Inferior parietal cortex (tissue), 1 donor: ENCODE results near the gene TJP3.

Source experiments
- DNase-seq: peaks from one replicate; pipeline ENCODE4 v3.0.0-alpha.2; 2016; ENCODE audit errors: extremely low spot score

Gene TJP3

DNA sequence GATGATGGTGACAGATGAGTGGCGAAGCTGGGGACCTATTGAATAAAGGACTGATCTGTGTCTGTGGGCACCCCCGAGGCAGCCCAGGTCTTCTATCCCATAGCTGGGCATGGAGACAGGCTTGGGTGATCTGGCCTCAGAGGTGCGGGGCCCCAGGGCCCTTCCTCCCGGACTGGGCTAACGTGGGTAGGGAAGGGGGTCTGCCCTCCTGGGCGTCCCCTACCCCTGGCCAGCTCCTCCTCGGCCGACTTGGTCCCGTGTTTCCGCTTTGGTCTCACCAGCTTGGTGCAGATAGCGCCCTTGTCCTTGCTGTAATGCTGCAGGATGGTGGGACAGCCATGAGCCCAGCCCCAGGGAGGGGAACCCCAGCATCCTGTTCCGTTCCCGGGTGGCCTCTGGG, 74.7 kb downstream of the TJP3 start:
- DNase-seq = no peak

DNA sequence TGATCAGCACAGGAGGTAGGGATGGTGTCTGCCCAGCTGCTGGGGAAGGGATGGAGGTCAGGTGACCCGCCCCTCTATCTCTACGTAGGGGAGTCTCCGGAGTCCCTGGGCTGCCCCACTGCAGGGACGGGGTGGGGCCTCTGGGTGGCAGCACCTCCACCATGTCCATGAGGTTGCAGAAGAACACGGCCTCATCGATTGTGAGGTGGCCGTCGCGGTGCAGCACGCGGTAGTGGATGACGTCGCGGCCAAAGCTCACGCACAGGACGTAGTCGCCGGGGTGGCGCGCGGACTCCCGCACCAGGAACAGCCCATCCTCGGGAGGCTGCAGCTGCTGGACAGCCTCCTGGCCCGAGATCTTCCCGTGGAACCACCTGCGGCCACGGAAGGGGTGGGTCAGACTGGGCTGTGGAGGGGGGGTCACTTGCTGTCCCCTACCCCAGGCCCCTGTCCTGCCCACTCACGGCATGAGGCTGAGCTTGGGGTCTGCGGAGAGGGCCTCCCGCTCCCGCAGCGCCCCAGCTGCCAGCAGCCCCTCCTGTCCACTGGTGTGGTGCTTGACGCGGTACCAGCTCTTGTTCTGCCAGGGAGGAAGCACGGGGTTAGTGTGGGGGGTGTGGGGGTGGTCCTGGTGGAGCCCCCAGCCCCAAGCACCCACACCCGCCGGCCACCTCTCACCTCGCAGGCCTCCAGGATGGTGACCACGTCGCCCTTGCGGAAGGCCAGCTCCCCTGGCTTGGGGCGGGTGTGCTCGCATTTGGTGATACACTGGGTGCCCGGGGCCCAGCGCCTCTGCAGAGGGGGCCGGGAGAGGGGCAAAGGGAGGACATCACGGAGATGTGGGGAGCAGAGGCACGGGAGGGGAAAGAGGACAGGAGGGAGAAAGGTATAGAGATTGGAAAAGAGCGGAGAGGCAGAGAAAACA, 75.7 kb downstream of the TJP3 start:
- DNase-seq = no peak

DNA sequence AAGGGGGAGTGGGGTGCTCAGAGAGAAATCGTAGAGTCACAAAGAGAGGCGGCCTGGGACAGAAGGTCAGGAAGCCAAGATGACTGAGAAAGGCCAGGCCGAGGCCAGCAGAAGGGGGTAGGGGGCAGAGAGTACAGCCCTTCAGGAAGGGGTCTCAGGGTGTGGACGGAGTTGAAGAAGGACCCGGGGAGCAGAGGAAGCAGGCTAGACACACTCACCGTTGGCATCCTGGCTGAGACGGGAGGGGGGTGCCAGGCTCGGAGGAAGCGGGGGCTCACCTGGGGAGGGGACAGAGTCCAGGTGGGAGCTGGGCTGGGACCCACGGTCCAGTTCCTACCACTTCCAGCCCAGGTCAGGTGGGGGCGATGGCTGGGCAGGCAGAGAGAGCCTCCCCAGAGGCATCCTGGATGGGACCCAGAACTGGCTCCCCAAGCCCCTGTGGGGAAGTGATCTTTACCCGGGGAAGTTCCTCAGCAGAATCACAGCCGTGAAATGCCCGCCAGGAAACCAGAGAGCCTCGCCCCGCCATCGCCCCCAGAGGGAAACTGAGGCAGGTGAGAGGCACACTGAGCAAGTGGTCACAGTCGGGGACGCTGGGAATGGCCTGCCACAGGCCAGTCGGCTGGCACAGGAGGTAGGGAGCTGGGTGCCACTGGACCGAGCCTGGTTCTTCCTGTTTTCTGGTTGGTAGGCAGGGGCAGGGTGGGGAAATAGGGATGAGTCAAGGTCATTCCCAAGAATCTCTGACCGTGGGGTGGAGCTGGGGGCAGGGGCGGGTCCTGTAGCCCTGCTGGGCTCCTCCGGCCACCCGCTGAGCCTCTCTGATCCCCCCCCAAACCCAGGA, 76.6 kb downstream of the TJP3 start:
- no peak for DNase-seq

DNA sequence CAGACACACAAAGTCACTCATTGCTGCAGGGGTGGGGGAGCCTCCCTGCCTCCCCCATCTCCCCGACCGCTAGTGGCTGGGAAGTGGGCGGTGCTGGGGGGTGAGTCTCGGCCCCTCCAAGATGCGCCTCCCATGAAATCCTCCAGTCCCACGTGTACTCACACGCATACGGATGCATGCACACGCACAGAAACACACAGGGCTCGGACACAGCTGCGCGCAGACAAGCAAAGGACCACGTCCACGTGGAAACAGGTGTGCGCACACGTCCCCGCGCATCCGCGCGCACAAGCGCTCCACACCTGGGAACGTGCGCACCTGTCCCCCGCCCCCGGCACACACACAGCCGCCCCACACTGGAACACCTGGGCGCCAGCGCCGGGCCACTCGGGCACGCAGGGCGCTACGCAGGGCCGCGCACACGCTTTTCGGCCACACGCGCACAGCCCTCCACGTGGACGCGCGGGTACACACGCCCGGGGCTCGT, 77.3 kb downstream of the TJP3 start:
- peak; percentile 25 for DNase-seq

DNA sequence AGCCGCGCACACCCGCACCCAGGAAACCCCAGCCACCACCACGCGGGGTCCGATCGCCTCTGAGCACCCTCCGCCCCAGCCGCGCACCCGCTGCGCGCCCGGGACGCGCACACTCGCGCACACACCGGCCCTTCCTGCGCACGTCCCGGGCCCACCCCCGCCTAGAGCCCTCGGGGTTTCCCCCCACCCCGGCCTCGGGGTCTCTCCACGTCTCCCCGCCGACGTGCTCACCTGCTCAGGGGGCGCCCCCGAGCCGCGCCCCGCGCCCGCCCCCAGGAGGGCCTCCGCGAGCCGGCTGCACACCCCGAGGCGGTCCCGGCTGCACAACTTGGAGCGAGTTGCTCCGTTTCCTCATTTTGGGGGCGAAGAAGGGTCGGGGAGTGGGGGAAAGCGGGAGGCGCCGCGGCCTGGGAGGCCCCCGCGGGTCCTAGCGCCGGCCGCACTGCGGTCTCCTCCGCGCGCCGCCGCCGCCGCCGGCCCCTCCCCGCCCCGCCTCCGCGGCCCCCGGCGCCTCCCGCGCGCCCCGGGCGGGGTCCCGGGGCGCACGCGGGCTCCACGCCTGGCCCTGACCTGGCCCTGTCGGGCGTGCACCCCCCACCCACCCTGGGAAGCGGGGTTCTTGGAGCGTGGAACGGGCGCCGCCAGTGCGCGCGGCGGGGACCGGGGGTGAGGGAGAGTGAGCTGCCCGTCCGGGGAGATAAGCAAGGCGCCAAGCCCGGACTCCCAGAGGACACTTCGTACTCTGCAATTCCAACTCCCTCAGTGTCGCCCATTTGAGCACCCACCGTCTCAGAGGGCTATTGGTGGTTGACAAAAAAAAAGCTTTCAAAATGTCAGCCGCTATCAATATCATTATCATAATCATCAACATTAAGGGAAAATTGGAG, 78.0 kb downstream of the TJP3 start, which contains the start of gene MATK:
MATK (minus strand) TSS at position 444 of the 887 bp plus-strand sequence. CDS start 1,246 bp downstream, outside the sequence.
- no peak for DNase-seq

DNA sequence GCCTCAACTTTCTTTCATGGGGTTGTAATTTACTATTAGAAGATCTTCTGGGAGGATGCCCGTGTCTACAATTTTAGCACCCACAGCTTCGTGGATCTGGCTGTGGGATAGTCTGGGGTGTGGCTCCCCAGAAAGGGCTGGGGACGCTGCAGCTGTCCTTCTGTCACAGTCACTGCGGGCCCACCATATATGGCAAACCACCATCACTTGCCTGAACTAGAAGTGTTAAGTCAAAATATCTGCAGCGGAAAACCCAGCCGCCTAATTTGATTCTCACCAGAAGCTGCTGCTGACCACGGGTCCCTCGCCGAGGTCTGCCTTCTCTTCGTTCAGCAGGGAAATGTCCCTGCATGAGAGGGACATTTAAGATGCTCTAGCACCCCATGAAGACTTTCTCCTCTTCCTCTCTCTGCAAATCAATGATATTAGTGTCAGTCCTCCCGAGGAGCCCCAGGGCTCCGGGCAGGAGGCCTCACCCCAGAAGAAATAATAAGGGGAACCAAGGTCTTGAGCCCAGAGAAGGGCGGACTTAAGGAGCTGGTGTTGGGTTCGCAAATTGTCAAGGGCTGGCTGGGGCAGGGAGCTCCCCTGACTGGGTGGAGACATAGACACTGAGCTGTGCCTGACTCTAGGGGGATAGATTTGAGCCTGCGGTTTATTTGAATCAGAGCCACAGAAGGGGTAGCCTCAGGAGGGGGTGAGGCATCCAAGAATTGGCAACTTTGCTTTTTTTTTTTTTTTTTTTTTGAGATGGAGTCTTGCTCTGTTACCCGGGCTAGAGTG, 81.0 kb downstream of the TJP3 start:
- no peak for DNase-seq

DNA sequence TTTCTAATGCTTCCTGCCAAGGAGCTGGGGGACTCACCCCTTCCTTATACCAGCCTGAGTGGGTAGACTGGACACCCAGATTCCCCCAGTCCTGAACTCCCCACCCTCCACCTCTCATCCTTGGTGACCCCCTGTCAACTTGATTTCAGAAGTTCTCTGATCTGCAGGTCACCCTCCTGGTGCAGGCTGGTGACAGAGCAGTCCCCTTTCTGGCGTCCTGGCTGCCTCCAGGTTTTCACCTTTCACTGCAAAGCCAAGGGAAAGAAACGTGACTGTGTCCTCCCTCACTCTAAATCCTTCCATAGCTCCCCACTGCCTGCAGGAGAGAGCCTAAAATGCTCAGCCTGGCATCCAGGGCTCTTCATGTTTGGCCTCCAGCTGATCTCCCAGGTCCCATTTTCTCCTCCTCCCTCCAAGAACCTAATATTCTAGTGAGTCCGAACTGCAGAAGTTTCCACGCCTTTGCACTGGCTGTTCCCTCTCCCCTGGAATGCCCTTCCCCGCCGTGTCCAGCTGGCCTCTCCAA, 82.1 kb downstream of the TJP3 start:
- no peak for DNase-seq

DNA sequence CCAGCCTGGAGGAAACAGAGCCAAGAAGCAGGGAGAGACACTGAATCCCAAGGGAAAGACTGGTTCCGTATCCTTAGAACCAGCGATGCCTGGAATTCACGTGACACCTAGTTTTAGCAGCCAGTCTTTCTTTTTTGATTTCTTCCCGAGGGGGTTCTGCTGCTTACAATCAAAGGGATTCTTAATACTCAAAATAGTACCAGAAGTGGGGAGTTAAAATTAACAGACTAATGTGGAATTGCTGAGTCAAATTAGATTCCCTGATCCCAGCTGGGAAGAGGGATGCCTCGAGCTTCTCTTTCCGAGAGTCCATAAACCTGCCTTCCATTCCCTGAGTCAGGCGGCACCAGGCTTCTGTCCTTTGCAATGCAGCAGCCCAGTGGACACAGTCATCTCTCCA, 82.8 kb downstream of the TJP3 start:
- no peak for DNase-seq

DNA sequence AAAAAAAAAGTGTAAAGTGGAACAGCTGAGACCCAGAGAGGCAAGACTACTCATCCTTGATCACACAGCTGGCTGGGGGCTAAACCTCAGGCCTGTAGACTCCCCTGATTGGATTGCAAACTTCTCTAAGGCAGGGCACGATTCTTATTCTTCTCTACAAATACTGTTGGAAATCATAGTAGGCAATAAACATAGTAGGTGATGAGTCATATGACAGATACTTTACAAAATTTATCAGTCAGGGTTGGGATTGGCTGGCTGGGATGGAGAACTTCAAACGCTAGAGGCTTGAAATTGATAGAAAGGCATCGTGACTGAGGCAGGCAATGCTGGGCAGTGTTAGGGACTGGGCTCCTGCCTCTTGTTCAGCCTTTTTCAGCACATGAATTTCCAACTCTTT, 83.9 kb downstream of the TJP3 start:
- DNase-seq = no peak

DNA sequence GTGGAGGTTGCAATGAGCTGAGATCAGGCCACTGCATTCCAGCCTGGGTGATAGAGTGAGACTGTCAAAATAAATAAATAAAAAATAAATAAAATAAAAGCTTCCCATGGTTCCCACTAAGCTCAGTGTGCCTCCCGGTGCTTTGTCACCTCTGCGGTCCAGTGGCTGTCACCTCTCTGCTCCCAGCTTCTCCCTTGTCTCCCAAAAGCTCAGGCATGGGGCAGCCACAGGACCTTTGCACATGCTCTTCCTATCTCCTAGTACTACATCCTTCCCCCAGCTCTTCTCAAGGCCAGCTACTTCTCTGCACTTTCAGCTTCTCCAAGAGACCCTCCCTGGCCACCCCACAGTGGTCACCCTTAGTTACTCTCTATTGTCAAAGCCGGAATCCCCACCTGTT, 85.6 kb downstream of the TJP3 start:
- no peak for DNase-seq

DNA sequence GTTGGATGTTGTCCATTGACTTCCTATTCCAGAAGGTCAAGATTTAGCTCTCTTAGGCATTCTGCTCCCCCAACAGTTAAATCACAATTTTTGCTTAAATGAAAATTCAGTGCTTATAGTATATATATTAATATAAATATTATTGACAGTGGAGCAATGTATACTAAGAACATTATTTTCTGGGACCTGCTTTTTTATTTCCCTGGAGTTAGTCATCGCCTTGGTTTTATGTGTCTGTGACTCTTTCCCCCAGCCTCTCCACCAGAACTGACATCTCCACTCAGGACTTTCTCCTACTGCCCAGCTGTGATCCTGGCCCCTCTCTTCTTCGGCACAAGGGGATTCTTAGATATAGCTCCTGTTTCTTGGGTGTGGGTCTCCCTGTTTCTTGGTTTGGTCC, 88.2 kb downstream of the TJP3 start:
- DNase-seq = no peak

DNA sequence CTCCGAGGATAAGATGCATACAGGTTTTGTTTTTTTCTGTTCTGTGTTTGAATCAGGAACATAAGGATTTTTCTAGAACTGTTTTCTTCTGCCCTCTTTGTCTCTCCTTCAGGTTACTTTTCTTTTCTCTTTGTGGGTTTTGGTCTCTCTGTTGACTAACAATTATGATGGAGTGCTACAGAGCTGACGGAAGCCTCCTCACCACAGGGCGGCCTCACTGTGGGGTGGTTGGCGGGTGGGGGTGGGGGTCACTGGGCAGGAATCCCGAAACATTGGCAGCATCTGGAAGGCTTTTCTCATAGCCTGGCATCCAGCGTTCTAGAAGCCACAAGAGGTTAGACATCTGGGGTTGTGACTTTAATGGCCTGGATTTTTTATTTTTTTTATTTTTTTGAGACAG, 90.0 kb downstream of the TJP3 start:
- no peak for DNase-seq
